DND-41 (cell line): Measurements from ENCODE around the gene IRAG1.

ENCODE experiments used
- ATAC-seq: fragments of 200-7000 bp; cut with Tn5 transposase; 3 replicates; pipeline ENCODE4 v1.9.1; 2021; ENCODE audit warnings: low read depth; ENCODE audit not compliant: insufficient read depth
- DNase-seq: peaks from one replicate; pipeline ENCODE4 v3.0.0-alpha.2; 2020
- H2AFZ ChIP-seq: 2 replicates; pipeline ENCODE4 v1.6.0; 2012; ENCODE audit warnings: low read depth, low read length
- H3K27ac ChIP-seq: 2 replicates; pipeline ENCODE4 v1.5.1; 2012; ENCODE audit warnings: low read length, inconsistent platforms
- H3K27me3 ChIP-seq: fragments of 200-600 bp; sonication (generic); 2 replicates; pipeline ENCODE4 v1.6.0; 2012; ENCODE audit warnings: low read length, mild to moderate bottlenecking, inconsistent platforms; ENCODE audit not compliant: insufficient read depth, poor library complexity
- H3K36me3 ChIP-seq: 2 replicates; pipeline ENCODE4 v1.5.1; 2012; ENCODE audit warnings: low read length, inconsistent platforms; ENCODE audit not compliant: insufficient read depth
- H3K4me1 ChIP-seq: 2 replicates; pipeline ENCODE4 v1.5.1; 2012; ENCODE audit warnings: mild to moderate bottlenecking, low read length; ENCODE audit not compliant: insufficient read depth
- H3K4me2 ChIP-seq: 2 replicates; pipeline ENCODE4 v1.6.0; 2012; ENCODE audit warnings: mild to moderate bottlenecking, moderate library complexity, low read length, inconsistent platforms; ENCODE audit not compliant: insufficient read depth
- H3K4me3 ChIP-seq, 2 experiments: fragments of 200-600 bp in 1 of 2; shearing (Covaris generic) in 1 of 2; 2 replicates each; pipeline ENCODE4 v1.5.1; 2012 to 2016; ENCODE audit warnings: inconsistent platforms in 2 of 2, low read length in 2 of 2, mild to moderate bottlenecking in 2 of 2, low read depth in 1 of 2, moderate library complexity in 1 of 2
- H3K79me2 ChIP-seq: 2 replicates; pipeline ENCODE4 v1.6.0; 2012; ENCODE audit warnings: low read length, inconsistent platforms; ENCODE audit not compliant: insufficient read depth
- H3K9ac ChIP-seq: 2 replicates; pipeline ENCODE4 v1.6.0; 2012; ENCODE audit warnings: low read depth, mild to moderate bottlenecking, inconsistent platforms, low read length, moderate library complexity
- H3K9me3 ChIP-seq: 2 replicates; pipeline ENCODE4 v1.5.1; 2012; ENCODE audit warnings: low read length, moderate library complexity, mild to moderate bottlenecking, inconsistent platforms; ENCODE audit not compliant: insufficient read depth, severe bottlenecking
- H4K20me1 ChIP-seq: 2 replicates; pipeline ENCODE4 v1.6.0; 2012; ENCODE audit warnings: low read length; ENCODE audit not compliant: insufficient read depth
- CTCF ChIP-seq: IDR thresholded peaks from 2 replicates; pipeline ENCODE4 v1.5.1; 2012; ENCODE audit warnings: borderline replicate concordance, low read length, moderate library complexity, mild to moderate bottlenecking; ENCODE audit not compliant: poor library complexity, severe bottlenecking; ENCODE audit errors: extremely low read depth
- EZH2 ChIP-seq: IDR thresholded peaks from 3 replicates; pipeline ENCODE4 v1.6.1; 2012; ENCODE audit warnings: borderline replicate concordance, low read depth, mild to moderate bottlenecking, moderate library complexity, low read length, inconsistent platforms; ENCODE audit not compliant: severe bottlenecking

Gene IRAG1

DNA sequence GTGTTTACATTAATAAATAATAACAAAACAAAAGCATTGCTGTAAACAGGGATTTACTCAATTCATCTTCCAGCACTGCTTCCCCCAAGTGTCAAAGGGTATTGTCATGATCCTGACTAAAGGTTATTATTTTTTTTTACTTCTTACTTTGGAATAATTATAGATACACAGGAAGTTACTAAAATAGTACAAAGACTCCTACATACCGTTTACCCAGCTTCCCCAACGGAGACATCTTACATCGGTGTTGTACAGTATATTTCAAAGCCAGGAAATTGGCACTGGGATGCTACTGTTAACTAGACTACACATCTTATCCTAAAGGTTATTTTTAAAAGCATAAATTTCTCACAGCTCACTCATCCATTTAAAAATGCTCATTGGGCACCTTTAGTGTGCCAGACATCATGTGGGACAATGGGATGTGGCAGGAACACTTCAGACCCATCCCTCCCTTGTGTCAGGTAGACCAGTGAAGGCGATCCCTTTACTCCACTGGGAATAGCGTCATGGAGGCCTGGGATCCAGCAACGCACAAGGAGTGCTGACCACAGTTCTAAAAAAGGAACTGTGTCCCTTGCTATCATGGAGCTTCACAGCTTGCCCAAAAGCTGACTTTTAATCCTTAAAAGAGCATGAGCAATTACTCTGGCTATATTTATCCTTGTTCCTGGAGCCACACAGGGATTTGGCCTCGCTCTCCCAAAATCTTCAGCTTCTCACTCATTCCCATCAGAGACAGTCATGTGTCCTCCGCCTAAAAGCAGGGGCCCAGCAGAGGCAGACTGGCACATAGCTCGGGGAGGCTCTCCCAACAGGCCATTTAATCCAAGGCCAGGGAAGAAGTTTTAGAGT lies 3.1 kb upstream of the IRAG1 start:
- no peak for DNase-seq
- no peak for ATAC-seq
- H3K9ac ChIP-seq: no peak overlapping the region
- no peaks in the 10 kb centered on the region for H3K9me3 ChIP-seq
- no peaks in the 10 kb centered on the region for H3K79me2 ChIP-seq
- H3K4me2 ChIP-seq: no peak overlapping the region
- TF ChIP-seq EZH2 (no peak), CTCF (no peak)
- H3K4me1 ChIP-seq: no peaks in the 10 kb centered on the region
- no peak overlapping the region for H3K27ac ChIP-seq
- H2AFZ ChIP-seq: no peak overlapping the region
- H3K27me3 ChIP-seq: peaks cover 12% of the 10 kb centered on the region
- H4K20me1 ChIP-seq: no peaks in the 10 kb centered on the region
- H3K4me3 ChIP-seq: no peak overlapping the region
- no peaks in the 10 kb centered on the region for H3K36me3 ChIP-seq

GRCh38 chr11:10695833-10696232 lies 2.3 kb upstream of the IRAG1 start:
- Histone ChIP-seq H3K27ac (no peak overlapping the region), H3K4me1 (no peaks in the 10 kb centered on the region), H3K36me3 (no peaks in the 10 kb centered on the region), H3K4me2 (no peak overlapping the region), H3K79me2 (no peaks in the 10 kb centered on the region), H3K9ac (no peak overlapping the region), H3K4me3 (no peak overlapping the region), H3K9me3 (no peaks in the 10 kb centered on the region), H3K27me3 (peaks cover 12% of the 10 kb centered on the region), H4K20me1 (no peaks in the 10 kb centered on the region), H2AFZ (no peak overlapping the region)
- ATAC-seq (no peak), DNase-seq (no peak)
- TF ChIP-seq CTCF (no peak), EZH2 (no peak)

GRCh38 chr11:10694486-10695239 lies 1.1 kb upstream of the IRAG1 start:
- TF ChIP-seq EZH2 (no peak), CTCF (no peak)
- H4K20me1 ChIP-seq: no peaks in the 10 kb centered on the region
- DNase-seq: no peak
- no peak overlapping the region for H3K9ac ChIP-seq
- no peak overlapping the region for H3K4me2 ChIP-seq
- H3K36me3 ChIP-seq: no peaks in the 10 kb centered on the region
- H3K9me3 ChIP-seq: no peaks in the 10 kb centered on the region
- ATAC-seq: no peak
- H3K4me1 ChIP-seq: no peaks in the 10 kb centered on the region
- no peaks in the 10 kb centered on the region for H3K79me2 ChIP-seq
- peaks cover 12% of the 10 kb centered on the region for H3K27me3 ChIP-seq
- H3K27ac ChIP-seq: no peak overlapping the region
- no peak overlapping the region for H3K4me3 ChIP-seq
- H2AFZ ChIP-seq: no peak overlapping the region
